Neural progenitor cell (in vitro differentiated cells): ENCODE results near the gene STRA8.

Experiments used
- CTCF ChIP-seq: fragments of 200-600 bp; sonication (generic); IDR thresholded peaks from 2 replicates; pipeline ENCODE4 v1.5.1; 2017; ENCODE audit warnings: antibody characterized with exemption, mild to moderate bottlenecking
- EZH2 ChIP-seq: fragments of 200-600 bp; sonication (generic); IDR thresholded peaks from 2 replicates; pipeline ENCODE4 v1.6.1; 2017; ENCODE audit warnings: antibody characterized with exemption, mild to moderate bottlenecking, moderate library complexity
- EZH2phosphoT487 ChIP-seq: fragments of 200-600 bp; sonication (generic); IDR thresholded peaks from 2 replicates; pipeline ENCODE4 v1.6.1; 2017; ENCODE audit warnings: antibody characterized with exemption

- TF ChIP-seq CTCF (no peak), EZH2 (no peak), EZH2phosphoT487 (no peak)
Observed at GRCh38 chr7:135195968-135196629, 37.5 kb upstream of the STRA8 start.
